ENCODE measurements around the gene PHF14.
"Not testable (repeated sequence)": the region's sequence is repeated elsewhere in the genome, so short reads cannot be mapped to it uniquely, and the experiment has no call there.

Gene PHF14

DNA sequence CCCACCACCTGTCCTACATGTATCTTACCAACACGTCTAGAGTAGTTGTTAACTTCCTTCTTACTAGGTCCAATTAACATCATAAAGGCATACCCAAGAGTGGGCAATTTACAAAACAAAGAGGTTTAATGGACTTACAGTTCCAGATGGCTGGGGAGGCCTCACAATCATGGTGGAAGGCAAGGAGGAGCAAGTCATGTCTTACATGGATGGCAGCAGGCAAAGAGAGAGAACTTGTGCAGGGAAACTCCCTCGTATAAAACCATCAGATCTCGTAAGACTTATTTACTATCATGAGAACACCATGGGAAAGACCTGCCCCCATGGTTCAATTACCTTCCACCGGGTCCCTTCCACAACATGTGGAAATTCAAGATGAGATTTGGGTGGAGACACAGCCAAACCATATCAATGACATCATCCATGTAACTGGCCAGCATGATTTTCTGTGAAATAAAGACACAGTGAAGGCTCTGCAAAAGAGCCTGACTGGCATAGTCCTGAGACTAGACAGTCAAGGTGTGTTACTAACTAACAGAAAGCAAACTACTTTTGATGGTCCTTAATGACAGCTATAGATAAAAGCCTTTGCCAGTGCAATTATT lies 22.6 kb upstream of the PHF14 start:
- not testable (repeated sequence) for H3K4me3 ChIP-seq (ENCODE audit: low read length); H3K27ac ChIP-seq (ENCODE audit: low read length); H3K27me3 ChIP-seq (ENCODE audit: insufficient read depth, low read length); H3K4me1 ChIP-seq (ENCODE audit: insufficient read depth, low read length); H3K9ac ChIP-seq (ENCODE audit: low read depth, low read length); H3K36me3 ChIP-seq (ENCODE audit: insufficient read depth, low read depth, low read length)
- peaks cover 19% of the 10 kb centered on the region for H3K9me3 ChIP-seq (ENCODE audit: insufficient read depth, low read depth, low read length)

DNA sequence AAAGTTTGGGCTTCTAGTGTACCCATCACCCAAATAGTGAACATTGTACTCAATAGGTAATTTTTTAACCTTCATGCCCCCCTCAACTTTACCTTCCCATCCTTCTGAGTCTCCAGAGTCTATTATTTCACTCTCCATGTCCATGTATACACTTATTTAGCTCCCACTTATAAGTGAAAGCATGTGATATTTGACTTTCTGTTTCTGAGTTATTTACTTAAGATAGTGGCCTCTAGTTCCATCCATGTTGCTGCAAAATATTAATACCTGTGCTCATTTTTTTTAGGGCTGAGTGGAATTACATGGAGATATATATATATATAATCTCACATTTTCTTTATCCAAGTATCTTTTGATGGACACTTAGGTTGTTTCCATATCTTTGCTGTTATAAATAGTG lies 21.1 kb upstream of the PHF14 start:
- H3K27me3 ChIP-seq (ENCODE audit: insufficient read depth, low read length), result no peaks in the 10 kb centered on the region
- H3K9me3 ChIP-seq (ENCODE audit: insufficient read depth, low read depth, low read length), result peaks cover 19% of the 10 kb centered on the region
- no peaks in the 10 kb centered on the region for H3K4me1 ChIP-seq (ENCODE audit: insufficient read depth, low read length)
- H3K9ac ChIP-seq (ENCODE audit: low read depth, low read length), result no peak overlapping the region
- H3K4me3 ChIP-seq (ENCODE audit: low read length), result no peak overlapping the region
- no peak overlapping the region for H3K27ac ChIP-seq (ENCODE audit: low read length)
- H3K36me3 ChIP-seq (ENCODE audit: insufficient read depth, low read depth, low read length), result no peaks in the 10 kb centered on the region

DNA sequence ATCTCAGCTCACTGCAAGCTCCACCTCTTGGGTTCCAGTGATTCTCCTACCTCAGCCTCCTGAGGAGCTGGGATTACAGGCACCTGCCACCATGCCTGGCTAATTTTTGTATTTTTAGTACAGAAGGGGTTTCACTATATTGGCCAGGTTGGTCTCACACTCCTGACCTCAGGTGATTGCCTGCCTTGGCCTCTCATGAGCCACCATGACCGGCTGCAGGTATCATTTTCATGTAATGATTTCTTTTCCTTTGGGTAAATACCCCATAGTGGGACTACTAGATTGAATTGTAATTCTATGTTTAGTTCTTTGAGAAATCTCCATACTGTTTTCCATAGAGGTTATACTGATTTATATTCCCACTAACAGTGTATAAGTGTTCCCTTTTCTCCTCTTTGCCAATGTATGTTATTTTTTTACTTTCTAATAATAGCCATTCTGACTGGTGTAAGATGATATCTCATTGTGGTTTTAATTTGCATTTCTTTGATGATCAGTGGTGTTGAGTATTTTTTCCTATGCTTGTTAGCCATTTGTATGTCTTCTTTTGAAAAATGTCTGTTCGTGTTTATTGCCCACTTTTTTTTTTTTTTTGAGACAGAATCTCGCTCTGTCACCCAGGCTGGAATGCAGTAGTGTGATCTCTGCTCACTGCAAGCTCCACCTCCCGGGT lies 20.5 kb upstream of the PHF14 start:
- not testable (repeated sequence) for H3K36me3 ChIP-seq (ENCODE audit: insufficient read depth, low read depth, low read length); H3K27ac ChIP-seq (ENCODE audit: low read length); H3K27me3 ChIP-seq (ENCODE audit: insufficient read depth, low read length)

DNA sequence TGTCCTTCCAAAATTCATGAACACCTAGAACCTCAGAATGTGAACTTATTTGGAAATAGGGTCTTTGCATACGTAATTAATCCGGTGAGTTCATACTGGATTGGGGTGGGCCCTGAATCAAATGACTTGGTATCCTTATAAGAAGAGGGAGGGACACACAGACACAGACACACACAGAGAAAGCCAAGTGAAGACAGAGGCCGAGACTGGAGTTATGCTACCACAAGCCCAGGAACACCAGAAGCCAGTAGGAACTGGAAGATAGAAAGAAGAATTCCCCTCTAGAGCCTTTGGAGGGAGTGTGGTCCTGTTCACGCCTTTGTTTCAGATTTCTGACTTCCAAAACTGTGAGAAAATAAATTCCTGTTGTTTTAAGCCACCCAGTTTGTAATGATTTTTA lies 17.1 kb upstream of the PHF14 start:
- H3K4me3 ChIP-seq (ENCODE audit: low read length), result no peak overlapping the region
- H3K4me1 ChIP-seq (ENCODE audit: insufficient read depth, low read length), result no peaks in the 10 kb centered on the region
- no peak overlapping the region for H3K9ac ChIP-seq (ENCODE audit: low read depth, low read length)
- peaks cover 6% of the 10 kb centered on the region for H3K9me3 ChIP-seq (ENCODE audit: insufficient read depth, low read depth, low read length)
- no peaks in the 10 kb centered on the region for H3K27me3 ChIP-seq (ENCODE audit: insufficient read depth, low read length)
- H3K36me3 ChIP-seq (ENCODE audit: insufficient read depth, low read depth, low read length), result no peaks in the 10 kb centered on the region
- no peak overlapping the region for H3K27ac ChIP-seq (ENCODE audit: low read length)

More for the DNA sequence above, 20.5 kb upstream of the PHF14 start:
- H3K9ac ChIP-seq (ENCODE audit: low read depth, low read length); H3K4me3 ChIP-seq (ENCODE audit: low read length); H3K4me1 ChIP-seq (ENCODE audit: insufficient read depth, low read length): not testable (repeated sequence)
- peaks cover 19% of the 10 kb centered on the region for H3K9me3 ChIP-seq (ENCODE audit: insufficient read depth, low read depth, low read length)

DNA sequence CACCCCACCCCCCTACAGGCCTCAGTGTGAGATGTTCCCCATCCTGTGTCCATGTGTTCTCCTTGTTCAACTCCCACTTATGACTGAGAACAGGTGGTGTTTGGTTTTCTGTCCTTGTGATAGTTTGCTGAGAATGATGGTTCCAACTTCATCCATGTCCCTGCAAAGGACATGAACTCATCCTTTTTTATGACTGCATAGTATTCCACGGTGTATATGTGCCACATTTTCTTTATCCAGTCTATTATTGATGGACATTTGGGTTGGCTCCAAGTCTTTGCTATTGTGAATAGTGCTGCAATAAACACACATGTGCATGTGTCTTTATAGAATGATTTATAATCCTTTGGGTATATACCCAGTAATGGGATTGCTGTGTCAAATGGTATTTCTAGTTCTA lies 13.4 kb upstream of the PHF14 start:
- H3K27ac ChIP-seq (ENCODE audit: low read length); H3K4me3 ChIP-seq (ENCODE audit: low read length); H3K4me1 ChIP-seq (ENCODE audit: insufficient read depth, low read length); H3K9me3 ChIP-seq (ENCODE audit: insufficient read depth, low read depth, low read length); H3K36me3 ChIP-seq (ENCODE audit: insufficient read depth, low read depth, low read length); H3K9ac ChIP-seq (ENCODE audit: low read depth, low read length); H3K27me3 ChIP-seq (ENCODE audit: insufficient read depth, low read length): not testable (repeated sequence)

DNA sequence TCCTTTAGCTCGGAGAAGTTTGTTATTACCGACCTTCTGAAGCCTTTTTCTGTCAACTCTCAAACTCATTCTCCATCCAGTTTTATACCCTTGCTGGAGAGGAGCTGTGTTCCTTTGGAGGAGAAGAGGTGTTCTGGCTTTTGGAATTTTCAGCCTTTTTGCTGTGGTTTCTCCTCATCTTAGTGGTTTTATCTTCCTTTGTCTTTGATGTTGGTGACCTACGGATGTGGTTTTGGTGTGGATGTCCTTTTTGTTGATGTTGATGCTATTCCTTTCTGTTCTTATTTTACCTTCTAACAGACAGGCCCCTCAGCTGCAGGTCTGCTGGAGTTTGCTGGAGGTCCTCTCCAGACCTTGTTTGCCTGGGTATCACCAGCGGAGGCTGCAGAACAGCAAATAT lies 8.7 kb upstream of the PHF14 start:
- H3K27me3 ChIP-seq (ENCODE audit: insufficient read depth, low read length); H3K27ac ChIP-seq (ENCODE audit: low read length); H3K4me3 ChIP-seq (ENCODE audit: low read length); H3K4me1 ChIP-seq (ENCODE audit: insufficient read depth, low read length); H3K9me3 ChIP-seq (ENCODE audit: insufficient read depth, low read depth, low read length); H3K9ac ChIP-seq (ENCODE audit: low read depth, low read length); H3K36me3 ChIP-seq (ENCODE audit: insufficient read depth, low read depth, low read length): not testable (repeated sequence)

DNA sequence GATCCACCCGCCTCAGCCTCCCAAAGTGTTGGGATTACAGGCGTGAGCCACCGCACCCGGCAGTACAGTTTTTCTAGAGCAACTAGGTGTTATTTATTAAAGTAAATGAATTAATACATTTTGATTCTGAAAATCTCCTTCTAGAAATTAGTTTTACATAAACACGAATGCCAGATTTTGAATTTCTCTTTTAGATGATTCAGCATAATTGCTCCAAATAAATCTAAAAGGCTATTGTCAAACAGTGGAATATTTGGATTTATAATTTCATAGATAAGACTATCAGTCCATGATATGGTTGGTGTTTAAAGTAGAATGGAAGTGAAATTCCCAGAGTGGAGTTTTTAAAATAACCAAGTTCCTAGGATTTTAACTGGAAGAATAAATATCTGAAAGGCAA lies 1.5 kb upstream of the PHF14 start:
- no peaks in the 10 kb centered on the region for H3K27me3 ChIP-seq (ENCODE audit: insufficient read depth, low read length)
- H3K4me3 ChIP-seq (ENCODE audit: low read length), result no peak overlapping the region
- peaks cover 15% of the 10 kb centered on the region; the same call in 1 of the 2 replicates for H3K36me3 ChIP-seq (ENCODE audit: insufficient read depth, low read depth, low read length)
- no peak overlapping the region for H3K27ac ChIP-seq (ENCODE audit: low read length)
- peaks cover 9% of the 10 kb centered on the region; the same call in 1 of the 2 replicates for H3K4me1 ChIP-seq (ENCODE audit: insufficient read depth, low read length)
- H3K9me3 ChIP-seq (ENCODE audit: insufficient read depth, low read depth, low read length), result no peaks in the 10 kb centered on the region
- H3K9ac ChIP-seq (ENCODE audit: low read depth, low read length), result no peak overlapping the region; the same call in 1 of the 2 replicates

DNA sequence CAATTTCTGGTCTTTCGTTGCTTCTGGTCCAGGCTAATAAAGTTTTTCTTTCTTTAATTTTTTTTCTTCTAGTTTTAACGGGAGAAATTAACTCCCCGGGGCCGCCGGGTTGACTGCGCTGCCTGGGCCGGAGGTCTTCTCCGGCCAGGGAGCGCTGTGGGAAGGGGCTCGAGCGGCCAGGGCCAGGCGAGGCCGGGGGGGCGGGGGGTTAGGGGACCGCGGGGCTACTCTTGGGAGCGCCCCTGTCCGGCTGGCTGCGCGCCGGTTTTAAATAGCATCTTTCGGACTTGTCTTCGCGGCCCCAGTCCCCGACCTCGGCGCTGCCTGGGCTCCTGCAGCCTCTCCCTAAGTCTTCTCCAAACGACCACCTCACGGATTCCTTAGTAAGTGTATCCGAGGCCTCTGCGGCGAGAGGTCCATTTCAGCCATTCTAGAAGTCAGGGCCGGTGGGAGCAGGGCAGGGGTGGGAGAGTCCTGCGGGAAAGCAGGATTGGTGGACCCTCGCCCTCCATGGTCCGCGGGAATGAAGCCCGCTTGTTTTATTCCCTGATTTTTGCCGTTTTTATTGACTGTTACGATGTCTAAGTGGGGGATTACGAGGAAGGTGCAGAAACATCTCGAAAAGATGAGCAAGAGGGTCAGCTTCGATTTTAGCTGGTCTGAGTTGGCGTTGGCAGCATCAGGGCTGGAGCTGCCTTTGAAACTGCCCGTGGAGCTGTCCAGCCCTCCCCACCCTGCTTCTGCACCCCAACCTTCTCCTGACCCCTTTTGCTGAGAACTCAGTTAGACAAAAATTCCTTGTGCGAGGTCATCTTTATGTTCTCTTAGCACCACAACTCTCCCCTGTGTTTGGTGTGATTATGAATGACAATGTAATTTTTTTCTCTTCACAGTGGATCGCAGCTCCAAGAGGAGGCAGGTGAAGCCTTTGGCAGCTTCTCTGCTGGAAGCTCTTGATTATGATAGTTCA lies 555 bp downstream of the PHF14 start:
- H3K4me1 ChIP-seq (ENCODE audit: insufficient read depth, low read length), result peaks cover 9% of the 10 kb centered on the region; the same call in 1 of the 2 replicates
- peak overlapping the region; percentile 86 for H3K4me3 ChIP-seq (ENCODE audit: low read length)
- peak overlapping the region; percentile 88 for H3K9ac ChIP-seq (ENCODE audit: low read depth, low read length)
- H3K9me3 ChIP-seq (ENCODE audit: insufficient read depth, low read depth, low read length), result no peaks in the 10 kb centered on the region
- H3K27ac ChIP-seq (ENCODE audit: low read length), result peak overlapping the region; percentile 54
- no peaks in the 10 kb centered on the region for H3K27me3 ChIP-seq (ENCODE audit: insufficient read depth, low read length)
- peaks cover 20% of the 10 kb centered on the region; the same call in 1 of the 2 replicates for H3K36me3 ChIP-seq (ENCODE audit: insufficient read depth, low read depth, low read length)

DNA sequence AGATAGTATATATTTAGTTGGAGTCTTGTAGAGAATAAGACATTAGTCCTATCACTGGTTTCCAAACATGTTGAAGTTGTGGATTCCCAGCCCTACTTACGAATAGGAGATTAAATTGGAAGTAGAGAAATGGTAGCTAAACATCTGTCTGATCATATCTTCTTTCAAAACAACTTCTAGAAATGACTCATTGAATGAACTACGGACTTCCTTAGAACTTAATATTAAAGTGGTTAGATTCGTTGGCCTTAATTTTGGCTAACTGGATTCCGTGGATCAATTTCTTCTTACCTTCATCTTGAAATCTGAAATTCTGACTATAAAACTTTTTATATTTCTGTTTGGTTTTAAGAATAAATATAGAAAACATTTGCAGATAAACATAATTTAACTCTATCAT lies 3.4 kb downstream of the PHF14 start:
- Histone ChIP-seq H3K9me3 (ENCODE audit: insufficient read depth, low read depth, low read length) (no peaks in the 10 kb centered on the region), H3K4me3 (ENCODE audit: low read length) (no peak overlapping the region), H3K27ac (ENCODE audit: low read length) (no peak overlapping the region), H3K27me3 (ENCODE audit: insufficient read depth, low read length) (no peaks in the 10 kb centered on the region), H3K9ac (ENCODE audit: low read depth, low read length) (no peak overlapping the region), H3K4me1 (ENCODE audit: insufficient read depth, low read length) (peaks cover 9% of the 10 kb centered on the region; the same call in 1 of the 2 replicates), H3K36me3 (ENCODE audit: insufficient read depth, low read depth, low read length) (peaks cover 28% of the 10 kb centered on the region; the same call in 1 of the 2 replicates)

DNA sequence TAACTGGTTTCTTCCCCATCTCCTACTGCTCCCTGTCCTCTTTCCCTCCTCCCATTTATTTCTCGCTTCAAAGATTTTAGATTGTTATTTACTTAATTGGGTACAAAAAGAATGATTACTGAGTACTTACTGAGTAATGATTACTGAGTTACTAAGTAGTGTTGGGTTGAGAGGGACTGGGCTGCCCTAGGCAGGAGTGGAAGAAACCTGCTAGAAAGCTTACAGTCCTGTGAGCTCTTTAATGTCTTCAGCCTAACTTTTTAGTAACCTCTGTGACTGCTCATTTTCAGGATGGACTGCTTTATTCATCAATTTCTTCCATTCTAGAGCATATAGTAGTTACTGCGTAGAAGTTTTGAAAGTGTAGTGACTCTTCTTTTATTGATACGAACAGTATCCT lies 7.6 kb downstream of the PHF14 start:
- H3K9ac ChIP-seq (ENCODE audit: low read depth, low read length), result no peak overlapping the region
- H3K4me1 ChIP-seq (ENCODE audit: insufficient read depth, low read length), result no peaks in the 10 kb centered on the region; the same call in 1 of the 2 replicates
- H3K9me3 ChIP-seq (ENCODE audit: insufficient read depth, low read depth, low read length), result no peaks in the 10 kb centered on the region
- H3K36me3 ChIP-seq (ENCODE audit: insufficient read depth, low read depth, low read length), result peaks cover 51% of the 10 kb centered on the region
- H3K4me3 ChIP-seq (ENCODE audit: low read length), result no peak overlapping the region
- no peaks in the 10 kb centered on the region for H3K27me3 ChIP-seq (ENCODE audit: insufficient read depth, low read length)
- H3K27ac ChIP-seq (ENCODE audit: low read length), result no peak overlapping the region

DNA sequence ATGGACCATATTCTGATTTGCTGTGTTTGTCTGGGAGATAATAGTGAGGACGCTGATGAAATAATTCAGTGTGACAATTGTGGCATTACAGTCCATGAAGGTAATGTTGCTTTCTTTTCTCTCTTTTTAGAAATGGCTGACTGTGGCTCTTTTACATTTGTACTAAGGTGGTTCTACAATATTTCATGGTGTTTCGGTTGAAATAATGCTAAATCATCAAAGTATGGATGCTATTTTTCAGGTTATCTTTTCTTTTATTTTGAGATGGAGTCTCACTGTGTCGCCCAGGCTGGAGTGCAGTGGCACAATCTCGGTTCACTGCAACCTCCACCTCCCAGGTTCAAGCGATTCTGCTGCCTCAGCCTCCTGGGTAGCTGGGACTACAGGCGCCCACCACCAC lies 17.1 kb downstream of the PHF14 start:
- H3K4me1 ChIP-seq (ENCODE audit: insufficient read depth, low read length); H3K4me3 ChIP-seq (ENCODE audit: low read length); H3K27ac ChIP-seq (ENCODE audit: low read length); H3K9me3 ChIP-seq (ENCODE audit: insufficient read depth, low read depth, low read length); H3K9ac ChIP-seq (ENCODE audit: low read depth, low read length); H3K27me3 ChIP-seq (ENCODE audit: insufficient read depth, low read length): not testable (repeated sequence)
- peaks cover 47% of the 10 kb centered on the region for H3K36me3 ChIP-seq (ENCODE audit: insufficient read depth, low read depth, low read length)
